Thoracic aorta endothelial cell (primary cell): ENCODE measurements around the gene FNDC4. TPM values are rescaled to one million over a fixed set of nuclear protein-coding genes. Genes with fewer than 3 reads are reported as not detected.

Experiments used
- small RNA-seq: library from RNA; depleted of rRNA; stranded (forward); fragments of <200 nt; gene quantifications from one replicate; pipeline ENCODE3, GENCODE V24; 2012
- total RNA-seq: library from RNA; depleted of rRNA; stranded (reverse); fragments of >200 nt; gene quantifications from 2 replicates; pipeline ENCODE4 v1.2.3, GENCODE V29; 2012

The FNDC4 gene
- 17.3 and 18.1 TPM in 2 replicates for total RNA-seq

GRCh38 chr2:27494944-27495554 is at the start of gene FNDC4:
Gene FNDC4, minus strand, starts transcription at chr2:27495200. Its CDS starts 521 bp downstream, at chr2:27494679.

GRCh38 chr2:27496357-27497287 is 1.6 kb upstream of the FNDC4 start, which contains the start of gene GCKR:
Gene GCKR, plus strand, starts transcription at chr2:27496839. Its CDS starts 66 bp downstream, at chr2:27496905.

GRCh38 chr2:27489498-27490397 is 5.3 kb downstream of the FNDC4 start, which contains the start of gene IFT172:
Gene IFT172, minus strand, starts transcription at chr2:27489743. Its CDS starts 90 bp downstream, at chr2:27489653.

DNA sequence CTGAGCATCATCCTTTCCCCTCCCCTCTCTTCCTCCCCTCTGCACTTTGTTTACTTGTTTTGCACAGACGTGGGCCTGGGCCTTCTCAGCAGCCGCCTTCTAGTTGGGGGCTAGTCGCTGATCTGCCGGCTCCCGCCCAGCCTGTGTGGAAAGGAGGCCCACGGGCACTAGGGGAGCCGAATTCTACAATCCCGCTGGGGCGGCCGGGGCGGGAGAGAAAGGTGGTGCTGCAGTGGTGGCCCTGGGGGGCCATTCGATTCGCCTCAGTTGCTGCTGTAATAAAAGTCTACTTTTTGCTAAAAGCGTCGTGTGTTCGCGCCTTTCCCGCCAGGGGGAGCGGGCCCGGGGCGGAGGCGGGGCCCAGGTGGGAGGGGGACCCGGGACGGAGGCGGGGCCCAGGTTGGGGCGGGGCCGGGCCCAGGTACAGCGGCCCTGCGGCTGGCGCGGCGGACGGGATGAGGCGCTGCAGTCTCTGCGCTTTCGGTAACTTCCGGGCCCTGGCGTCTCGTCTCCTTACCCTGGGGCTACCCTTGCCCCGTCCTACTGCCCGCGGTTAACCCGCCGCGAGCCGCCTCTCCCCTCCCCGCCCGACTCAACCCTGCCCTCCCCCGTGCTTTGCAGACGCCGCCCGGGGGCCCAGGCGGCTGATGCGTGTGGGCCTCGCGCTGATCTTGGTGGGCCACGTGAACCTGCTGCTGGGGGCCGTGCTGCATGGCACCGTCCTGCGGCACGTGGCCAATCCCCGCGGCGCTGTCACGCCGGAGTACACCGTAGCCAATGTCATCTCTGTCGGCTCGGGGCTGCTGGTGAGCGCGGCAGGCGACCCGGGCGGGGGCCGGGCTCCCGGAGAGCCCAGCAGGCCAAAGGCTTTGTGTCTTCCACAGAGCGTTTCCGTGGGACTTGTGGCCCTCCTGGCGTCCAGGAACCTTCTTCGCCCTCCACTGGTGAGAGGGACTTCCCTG is 52.8 kb downstream of the FNDC4 start, which contains the start of gene KRTCAP3:
KRTCAP3 (plus strand) TSS at position 424 of the 962 bp plus-strand sequence; CDS start at position 456, 32 bp downstream.

Small RNA genes lying within 50 kb of the gene (small RNA-seq; reads per million reads assigned to genes)
- gene RNU6-986P: not detected

Other genes starting within 250 kb of the FNDC4 start
- 0.36 TPM in 1 of 2 replicates, not detected in the other for gene SLC30A3, start 232.2 kb downstream of the FNDC4 start, total RNA-seq
- gene DNAJC5G, start 219.8 kb downstream of the FNDC4 start, total RNA-seq: not detected in 2 replicates
- not detected in 2 replicates for gene TRIM54, start 212.8 kb downstream of the FNDC4 start, total RNA-seq
- gene UCN, start 186.8 kb downstream of the FNDC4 start, total RNA-seq: 0.13 and 0.36 TPM in 2 replicates
- 52.3 and 60.1 TPM in 2 replicates for gene MPV17, start 172.1 kb downstream of the FNDC4 start, total RNA-seq
- gene GTF3C2, start 138.4 kb downstream of the FNDC4 start, total RNA-seq: 45.1 and 51.3 TPM in 2 replicates
- 32.6 and 34.1 TPM in 2 replicates for gene EIF2B4, start 124.9 kb downstream of the FNDC4 start, total RNA-seq
- 106 and 126 TPM in 2 replicates for gene SNX17, start 124.6 kb downstream of the FNDC4 start, total RNA-seq
- gene ZNF513, start 114.5 kb downstream of the FNDC4 start, total RNA-seq: 7.4 and 10.7 TPM in 2 replicates
- gene PPM1G, start 85.6 kb downstream of the FNDC4 start, total RNA-seq: 133 and 134 TPM in 2 replicates
- gene NRBP1, start 66.6 kb downstream of the FNDC4 start, total RNA-seq: 116 and 119 TPM in 2 replicates
- gene KRTCAP3, start 52.8 kb downstream of the FNDC4 start, total RNA-seq: 0.53 and 0.57 TPM in 2 replicates
- gene IFT172, start 5.5 kb downstream of the FNDC4 start, total RNA-seq: 25.4 and 25.9 TPM in 2 replicates
- 9.2 and 9.6 TPM in 2 replicates for gene GCKR, start 1.6 kb upstream of the FNDC4 start, total RNA-seq
- 61.0 and 66.8 TPM in 2 replicates for gene ZNF512, start 87.8 kb upstream of the FNDC4 start, total RNA-seq
- gene CCDC121, start 133.8 kb upstream of the FNDC4 start, total RNA-seq: 1.4 and 1.7 TPM in 2 replicates
- gene GPN1, start 133.8 kb upstream of the FNDC4 start, total RNA-seq: 55.2 and 61.5 TPM in 2 replicates
- gene SUPT7L, start 168.4 kb upstream of the FNDC4 start, total RNA-seq: 28.7 and 29.9 TPM in 2 replicates
- 41.9 and 42.4 TPM in 2 replicates for gene SLC4A1AP, start 168.7 kb upstream of the FNDC4 start, total RNA-seq